Right renal cortex interstitium (tissue), 3 donors: Measurements from ENCODE around the gene TBC1D5. TPM values are rescaled to one million over a fixed set of nuclear protein-coding genes. Genes with fewer than 3 reads are reported as not detected.
"Not testable (repeated sequence)": the region's sequence is repeated elsewhere in the genome, so short reads cannot be mapped to it uniquely, and the experiment has no call there.

Experiments used
- DNase-seq, 3 donors: peaks; one replicate each; pipeline ENCODE4 v3.0.0-alpha.2; 2013; ENCODE audit warnings: low read depth in 3 of 3, low spot score in 2 of 3
- polyA plus RNA-seq, 3 donors: library from polyadenylated mRNA; unstranded; fragments of 120-200 nt; gene quantifications; one replicate each; pipeline ENCODE4 v1.2.1, GENCODE V29; 2013; ENCODE audit not compliant: insufficient read length in 3 of 3

The TBC1D5 gene, protein sequence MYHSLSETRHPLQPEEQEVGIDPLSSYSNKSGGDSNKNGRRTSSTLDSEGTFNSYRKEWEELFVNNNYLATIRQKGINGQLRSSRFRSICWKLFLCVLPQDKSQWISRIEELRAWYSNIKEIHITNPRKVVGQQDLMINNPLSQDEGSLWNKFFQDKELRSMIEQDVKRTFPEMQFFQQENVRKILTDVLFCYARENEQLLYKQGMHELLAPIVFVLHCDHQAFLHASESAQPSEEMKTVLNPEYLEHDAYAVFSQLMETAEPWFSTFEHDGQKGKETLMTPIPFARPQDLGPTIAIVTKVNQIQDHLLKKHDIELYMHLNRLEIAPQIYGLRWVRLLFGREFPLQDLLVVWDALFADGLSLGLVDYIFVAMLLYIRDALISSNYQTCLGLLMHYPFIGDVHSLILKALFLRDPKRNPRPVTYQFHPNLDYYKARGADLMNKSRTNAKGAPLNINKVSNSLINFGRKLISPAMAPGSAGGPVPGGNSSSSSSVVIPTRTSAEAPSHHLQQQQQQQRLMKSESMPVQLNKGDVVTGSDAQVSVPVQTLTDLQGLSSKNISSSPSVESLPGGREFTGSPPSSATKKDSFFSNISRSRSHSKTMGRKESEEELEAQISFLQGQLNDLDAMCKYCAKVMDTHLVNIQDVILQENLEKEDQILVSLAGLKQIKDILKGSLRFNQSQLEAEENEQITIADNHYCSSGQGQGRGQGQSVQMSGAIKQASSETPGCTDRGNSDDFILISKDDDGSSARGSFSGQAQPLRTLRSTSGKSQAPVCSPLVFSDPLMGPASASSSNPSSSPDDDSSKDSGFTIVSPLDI
- 10 to 100 TPM; 54.7 to 58.8 (median 55.2) TPM for polyA plus RNA-seq

DNA sequence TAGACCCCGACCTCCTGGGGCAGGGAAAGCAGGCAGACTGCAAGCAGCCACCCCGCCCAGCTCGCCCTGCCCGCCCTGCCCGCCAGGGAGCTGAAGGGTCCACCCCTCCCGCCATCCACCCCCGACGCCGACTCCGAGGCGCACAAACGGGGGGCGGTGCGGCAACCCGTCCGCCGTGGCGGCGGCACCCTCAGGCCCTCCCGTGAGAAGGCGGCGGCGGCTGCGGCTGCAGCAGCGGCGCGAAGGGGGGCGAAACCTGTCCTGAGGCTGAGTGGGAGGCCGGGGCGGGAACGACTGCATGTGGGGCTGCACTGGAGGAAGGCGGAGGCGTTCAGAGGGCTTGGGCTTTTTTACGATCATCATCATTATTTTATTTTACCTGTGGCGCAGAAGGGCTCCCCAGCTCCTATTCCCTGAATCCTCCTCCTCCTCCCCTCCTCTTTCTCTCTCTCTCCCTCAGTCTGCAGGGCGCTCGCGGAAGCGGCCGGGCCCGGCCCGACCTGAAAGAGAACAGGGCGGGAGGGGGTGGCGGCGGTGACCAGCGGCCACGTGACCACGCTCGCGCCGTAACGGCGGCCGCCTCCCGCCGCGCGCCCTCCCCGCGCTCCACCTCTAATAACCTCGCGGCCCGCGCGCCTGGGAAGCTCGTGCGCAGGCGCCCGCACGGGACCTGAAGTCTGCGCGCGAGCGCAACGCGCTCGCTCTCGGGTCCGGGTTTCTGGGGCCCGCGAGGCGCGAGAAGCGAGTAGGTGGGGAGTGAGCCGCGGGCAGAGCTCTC lies at the start of gene TBC1D5:
TBC1D5 (minus strand) TSS at position 530 of the 778 bp plus-strand sequence. CDS start 234,061 bp downstream, outside the sequence.
- DNase-seq: peak in 2 of 3 donors; percentile 94

DNA sequence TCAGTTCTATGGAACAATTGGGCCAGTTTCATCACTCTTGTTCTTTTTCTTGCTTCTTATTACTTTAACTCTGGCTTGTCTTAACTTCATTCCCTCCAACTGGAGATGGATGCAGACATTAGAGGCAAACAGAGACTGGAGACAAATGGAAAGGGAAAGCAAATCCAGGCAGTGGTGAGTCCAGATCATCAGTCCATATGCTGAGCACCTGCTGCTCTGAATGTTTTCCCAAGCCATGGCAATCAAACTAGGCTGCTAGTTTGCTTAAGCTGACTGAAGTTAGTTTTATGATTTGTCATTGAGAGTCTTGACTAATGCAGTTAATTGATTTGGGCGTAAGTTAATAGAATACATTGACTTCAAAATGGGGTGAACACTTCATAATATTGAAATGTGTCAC lies 41.0 kb upstream of the TBC1D5 start:
- DNase-seq: no peak

DNA sequence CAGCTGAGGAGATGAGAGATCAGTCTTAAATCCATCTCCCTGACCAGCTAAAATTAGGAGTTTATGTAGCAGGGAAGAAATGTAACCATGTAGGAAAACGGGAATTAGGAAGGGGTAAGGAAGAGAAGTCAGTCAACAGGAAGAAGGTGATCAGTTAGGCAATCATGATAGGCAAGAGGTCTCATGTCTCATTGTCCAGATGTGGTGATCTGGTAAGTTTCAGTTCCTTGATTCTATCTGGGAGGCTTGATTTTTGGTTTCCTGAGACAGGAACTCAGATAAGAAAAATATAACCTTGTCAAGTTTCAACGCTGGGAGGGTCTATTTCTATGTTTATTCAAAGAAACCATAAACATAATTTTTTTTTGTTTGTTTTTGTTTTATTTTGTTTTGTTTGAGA lies 40.3 kb upstream of the TBC1D5 start:
- no peak for DNase-seq

DNA sequence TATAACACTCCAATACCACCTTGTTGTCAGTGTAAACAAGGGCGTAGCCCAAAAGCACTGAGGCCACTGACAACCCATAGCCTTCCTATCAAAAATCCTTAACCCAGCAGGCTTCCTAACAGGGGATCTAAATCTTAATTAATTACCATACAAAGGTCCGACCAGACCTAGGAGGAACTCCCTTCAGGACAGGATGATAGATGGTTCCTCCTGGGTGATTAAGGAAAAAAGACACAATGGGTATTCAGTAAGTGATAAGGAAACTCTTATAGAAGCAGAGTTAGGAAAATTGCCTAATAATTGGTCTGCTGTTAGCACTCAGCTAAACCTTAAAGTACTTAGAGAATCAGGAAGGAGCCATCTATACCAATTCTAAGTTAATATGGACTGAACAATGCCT lies 37.9 kb upstream of the TBC1D5 start:
- not testable (repeated sequence) for DNase-seq

DNA sequence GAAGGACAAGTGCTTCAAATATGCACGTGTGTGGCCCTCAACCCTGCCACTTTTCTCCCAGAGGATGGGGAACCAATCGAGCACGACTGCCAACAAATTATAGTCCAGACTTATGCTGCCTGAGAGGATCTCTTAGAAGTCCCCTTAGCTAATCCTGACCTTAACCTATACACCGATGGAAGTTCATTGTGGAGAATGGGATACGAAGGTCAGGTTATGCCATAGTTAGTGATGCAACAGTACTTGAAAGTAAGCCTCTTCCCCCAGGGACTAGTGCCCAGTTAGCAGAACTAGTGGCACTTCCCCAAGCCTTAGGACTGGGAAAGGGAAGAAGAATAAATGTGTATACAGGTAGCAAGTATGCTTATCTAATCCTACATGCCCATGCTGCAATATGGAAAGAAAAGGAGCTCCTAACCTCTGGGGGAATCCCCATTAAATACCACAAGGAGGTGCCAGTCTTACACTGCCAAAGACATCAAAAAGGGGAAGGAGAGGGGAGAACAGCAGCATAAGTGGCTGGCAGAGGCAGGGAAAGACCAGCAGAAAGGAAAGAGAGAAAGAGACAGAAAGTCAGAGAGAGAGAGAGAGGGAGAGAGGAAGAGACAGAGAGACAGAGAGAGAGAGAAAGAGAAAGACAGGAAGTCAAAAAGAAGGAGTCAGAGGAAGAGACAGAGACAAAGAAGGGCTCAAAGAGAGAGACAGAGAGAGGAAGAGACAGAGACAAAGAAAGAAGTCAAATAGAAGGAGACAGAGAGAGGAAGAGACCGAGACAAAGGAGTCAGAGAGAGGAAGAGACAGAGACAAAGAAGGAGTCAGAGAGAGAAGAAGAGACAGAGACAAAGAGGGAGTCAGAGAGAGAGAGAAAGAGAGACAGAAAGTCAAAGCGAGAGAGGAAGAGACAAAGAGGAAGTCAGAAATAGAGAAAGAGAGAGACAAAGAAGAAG lies 37.1 kb upstream of the TBC1D5 start:
- DNase-seq: not testable (repeated sequence)

DNA sequence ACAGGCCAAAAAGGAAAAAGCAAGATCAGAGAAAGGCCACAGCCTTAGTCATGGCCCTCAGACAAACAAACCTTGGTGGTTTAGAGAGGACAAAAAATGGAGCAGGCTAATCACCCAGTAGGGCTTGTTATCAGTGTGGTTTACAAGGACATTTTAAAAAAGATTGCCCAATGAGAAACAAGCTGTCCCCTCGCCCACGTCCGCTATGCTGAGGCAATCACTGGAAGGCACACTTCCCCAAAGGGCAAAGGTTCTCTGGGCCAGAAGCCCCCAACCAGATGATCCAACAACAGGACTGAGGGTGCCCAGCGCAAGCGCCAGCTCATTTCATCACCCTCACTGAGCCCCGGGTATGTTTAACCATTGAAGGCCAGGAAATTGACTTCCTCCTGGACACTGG lies 34.9 kb upstream of the TBC1D5 start:
- DNase-seq: not testable (repeated sequence)

DNA sequence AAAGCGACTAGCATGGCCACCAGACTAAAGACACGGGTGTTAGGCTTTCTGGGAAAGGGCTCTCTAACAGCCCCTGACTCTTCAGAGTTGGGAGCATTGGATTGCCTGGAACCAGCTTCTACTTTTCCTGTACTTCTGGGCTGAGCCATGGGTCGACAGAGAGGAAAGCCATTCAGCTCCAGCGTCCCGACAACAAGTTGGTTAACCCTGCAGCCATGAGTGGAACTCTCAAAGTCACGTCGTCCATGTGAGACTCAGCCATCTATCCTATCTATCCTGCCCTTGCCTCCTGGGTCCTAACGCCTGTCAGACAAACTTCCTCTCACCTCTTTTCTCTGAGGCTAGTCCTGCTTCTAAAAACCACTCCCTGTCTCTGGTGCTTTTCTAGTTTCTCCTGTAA lies 32.6 kb upstream of the TBC1D5 start:
- DNase-seq: no peak

DNA sequence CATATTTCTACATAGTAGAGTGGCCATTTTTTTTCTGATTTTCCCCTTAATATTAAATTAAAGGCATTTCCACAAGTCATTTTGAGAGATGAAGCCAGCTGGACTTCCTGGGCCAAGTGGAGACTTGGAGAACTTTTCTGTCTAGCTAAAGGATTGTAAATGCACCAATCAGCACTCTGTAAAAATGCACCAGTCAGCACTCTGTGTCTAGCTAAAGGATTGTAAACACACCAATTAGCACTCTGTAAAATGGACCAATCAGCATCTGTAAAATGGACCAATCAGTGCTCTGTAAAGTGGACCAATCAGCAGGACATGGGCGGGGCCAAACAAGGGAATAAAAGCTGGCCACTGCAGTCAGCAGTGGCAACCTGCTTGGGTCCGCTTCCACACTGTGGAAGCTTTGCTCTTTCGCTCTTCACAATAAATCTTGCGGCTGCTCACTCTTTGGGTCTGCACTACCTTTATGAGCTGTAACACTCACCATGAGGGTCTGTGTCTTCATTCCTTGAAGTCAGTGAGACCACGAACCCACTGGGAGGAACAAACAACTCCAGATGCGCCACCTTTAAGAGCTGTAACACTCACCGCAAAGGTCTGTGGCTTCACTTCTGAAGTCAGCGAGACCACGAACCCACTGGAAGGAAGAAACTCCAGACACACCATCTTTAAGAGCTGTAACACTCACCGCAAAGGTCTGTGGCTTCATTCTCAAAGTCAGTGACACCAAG lies 31.9 kb upstream of the TBC1D5 start:
- not testable (repeated sequence) for DNase-seq

DNA sequence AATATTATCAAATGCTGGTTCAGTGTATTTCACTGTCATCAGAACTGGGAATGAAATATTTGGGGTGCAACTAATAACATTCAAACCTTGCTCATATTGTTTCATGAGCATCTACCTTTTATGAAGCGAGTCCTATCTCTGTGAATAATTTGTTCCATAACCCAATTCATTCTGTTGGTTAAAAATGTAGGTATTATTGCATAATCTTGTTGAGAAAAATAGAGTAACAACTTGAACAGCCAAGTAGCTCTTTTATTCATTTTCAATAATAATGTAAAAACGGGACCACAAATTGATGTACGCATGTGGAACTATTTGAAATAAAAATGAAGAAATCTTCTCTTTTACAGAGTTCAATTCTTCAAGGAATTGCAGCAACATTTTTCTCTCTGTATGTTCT lies 30.1 kb upstream of the TBC1D5 start:
- no peak for DNase-seq

DNA sequence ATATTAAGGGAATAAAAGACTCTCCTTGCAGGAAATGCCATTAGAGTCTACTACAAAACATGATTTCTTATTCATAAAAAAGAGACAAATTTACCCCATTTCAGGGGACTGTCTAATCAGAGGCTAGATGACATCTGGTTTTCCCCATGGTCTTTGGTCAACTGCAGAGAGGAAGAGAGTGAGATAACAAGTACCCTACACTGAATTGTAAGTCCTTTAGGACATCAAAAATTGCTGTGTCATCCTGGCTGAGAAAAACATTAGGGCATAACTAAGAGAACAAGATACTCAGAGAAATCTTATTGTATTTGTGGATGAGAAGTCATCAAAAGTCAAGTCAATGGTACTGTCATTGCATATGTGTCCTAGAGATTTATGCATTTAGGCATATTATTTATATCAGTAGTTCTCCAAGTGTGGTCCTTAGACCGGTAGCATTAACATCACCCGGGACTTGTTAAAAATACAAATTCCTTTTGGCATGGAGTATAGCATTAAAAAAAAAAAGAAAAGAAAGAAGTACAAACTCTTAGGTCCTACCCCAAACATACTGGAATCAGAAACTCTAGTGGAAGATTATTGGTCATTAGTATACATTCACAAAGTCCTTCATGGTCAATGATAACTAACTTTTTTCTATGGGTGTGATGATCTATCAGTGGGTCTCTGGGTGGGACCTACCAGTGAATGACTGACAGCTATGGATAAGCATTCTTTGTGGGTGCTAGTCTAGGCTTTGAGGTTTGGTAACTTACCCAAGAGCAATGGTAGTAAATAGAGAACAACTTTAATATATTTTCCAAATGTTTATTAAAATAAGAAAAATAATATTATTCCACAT lies 29.0 kb upstream of the TBC1D5 start:
- no peak for DNase-seq

DNA sequence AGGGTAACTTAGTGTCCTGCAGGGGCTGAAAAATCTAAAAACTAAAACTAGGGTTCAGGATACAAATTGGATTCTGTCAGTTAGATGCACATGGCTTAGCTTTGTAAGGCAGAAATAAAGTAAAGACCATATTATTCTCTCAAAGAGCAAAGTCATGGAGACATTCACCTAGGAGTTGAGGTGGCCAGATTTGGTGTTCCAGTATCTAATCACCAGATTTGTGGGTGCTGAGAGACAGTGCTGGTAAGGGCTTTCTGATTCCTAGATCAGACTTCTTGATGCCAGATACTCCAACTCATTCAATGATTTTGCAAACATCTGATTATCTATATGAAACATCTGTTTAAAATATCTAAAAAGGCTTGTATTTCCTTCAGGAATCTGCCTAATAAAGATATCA lies 28.3 kb upstream of the TBC1D5 start:
- DNase-seq: no peak

DNA sequence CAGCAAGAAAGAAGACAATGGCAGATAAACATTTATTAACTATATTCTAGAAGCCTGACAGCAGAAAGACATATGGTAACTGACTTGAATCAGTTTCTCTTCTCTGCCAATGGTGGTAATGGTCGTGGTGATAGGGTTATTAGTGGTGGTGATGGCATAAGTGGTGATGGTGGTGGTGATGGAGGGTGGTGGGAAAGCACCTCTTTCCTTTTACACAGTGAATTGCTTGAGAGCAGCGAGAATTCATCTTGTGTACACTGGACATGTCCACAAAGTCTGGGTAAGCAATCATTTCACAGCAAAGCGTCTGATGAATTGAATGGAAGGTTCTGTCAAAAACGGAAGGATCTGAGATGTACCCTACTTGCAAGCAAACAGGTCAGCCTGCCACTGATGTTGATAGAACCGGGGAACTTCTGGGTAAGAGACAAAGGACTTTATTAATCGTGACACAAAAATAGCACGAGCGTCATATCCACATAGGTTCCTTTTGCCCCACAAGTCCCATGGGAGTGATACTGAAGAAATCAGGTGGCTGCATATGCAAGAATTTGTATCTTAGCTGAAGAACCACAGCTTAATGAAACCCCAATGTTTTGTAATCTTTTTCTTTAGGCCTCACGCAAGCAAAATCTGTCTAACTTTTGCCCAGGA lies 23.5 kb upstream of the TBC1D5 start:
- DNase-seq: no peak

DNA sequence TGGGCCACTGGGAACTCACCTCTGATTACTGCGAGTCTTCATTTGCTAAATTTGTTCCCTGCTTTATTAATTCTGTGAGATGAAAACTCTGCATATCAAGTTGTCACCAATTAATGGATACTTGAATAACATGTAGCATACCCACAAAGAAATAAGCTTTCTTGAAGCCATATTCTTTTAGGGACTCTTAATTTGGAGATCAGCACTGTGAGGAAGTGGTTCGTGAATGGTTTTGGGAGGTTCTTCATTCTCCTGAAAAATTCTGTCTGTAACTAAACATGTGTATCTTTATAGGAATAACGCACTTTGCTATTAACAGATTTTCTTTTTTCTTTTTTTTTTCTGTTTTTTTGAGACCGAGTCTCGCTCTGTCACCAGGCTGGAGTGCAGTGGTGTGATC lies 19.1 kb upstream of the TBC1D5 start:
- DNase-seq: no peak

DNA sequence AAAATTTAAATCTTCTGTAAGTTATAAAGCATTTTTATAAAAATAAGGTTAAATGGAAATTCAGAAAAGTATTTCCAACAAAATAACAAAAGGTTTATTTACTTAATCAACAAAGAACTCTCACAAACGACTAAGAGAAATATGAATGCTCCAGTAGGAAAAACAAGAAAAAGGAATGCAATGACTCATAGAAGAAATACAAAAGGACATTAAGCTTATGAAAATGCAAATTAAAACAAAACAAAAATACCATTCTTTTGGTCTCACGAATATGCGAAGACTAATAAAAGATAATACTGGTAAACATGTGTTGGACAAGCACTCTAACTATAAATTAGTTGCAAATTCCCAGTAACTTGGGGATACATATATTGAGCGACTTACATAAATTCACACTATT lies 17.5 kb upstream of the TBC1D5 start:
- DNase-seq: no peak

DNA sequence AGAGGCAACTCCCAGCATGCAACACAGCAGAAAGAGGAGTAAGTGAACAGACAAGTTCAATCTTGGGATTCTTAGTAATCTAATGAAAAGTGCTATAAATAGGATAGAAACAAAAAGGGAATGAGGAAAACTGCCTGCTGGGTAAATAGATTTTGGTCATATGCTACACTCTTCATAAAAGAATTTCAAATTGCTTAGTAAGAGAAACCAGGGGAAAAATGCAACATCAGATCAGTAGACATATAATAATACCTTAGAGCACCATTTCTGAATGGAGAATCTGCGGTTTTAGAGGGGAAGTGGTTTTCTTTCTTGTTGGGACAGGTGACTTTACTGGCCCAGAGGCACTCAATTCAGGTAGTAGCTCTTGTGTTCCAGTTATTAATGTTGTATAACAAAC lies 13.4 kb upstream of the TBC1D5 start:
- DNase-seq: no peak

DNA sequence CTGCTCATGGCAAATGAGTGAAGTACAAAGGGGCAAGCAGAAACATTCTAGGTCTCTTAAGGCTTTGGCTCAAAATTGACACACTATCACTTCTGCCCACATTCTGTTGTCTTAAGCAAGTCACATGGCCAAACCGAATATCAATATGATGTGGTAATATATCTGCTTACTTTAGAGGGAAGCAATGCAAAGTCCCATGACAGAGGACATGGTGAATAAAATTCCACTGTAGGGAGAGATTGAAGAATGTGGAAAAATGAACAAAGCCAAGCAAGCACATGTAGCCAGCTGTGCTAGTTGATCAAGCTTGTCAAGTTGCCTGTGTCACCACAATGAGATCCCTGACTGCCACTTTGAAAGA lies 11.2 kb upstream of the TBC1D5 start:
- DNase-seq: no peak

DNA sequence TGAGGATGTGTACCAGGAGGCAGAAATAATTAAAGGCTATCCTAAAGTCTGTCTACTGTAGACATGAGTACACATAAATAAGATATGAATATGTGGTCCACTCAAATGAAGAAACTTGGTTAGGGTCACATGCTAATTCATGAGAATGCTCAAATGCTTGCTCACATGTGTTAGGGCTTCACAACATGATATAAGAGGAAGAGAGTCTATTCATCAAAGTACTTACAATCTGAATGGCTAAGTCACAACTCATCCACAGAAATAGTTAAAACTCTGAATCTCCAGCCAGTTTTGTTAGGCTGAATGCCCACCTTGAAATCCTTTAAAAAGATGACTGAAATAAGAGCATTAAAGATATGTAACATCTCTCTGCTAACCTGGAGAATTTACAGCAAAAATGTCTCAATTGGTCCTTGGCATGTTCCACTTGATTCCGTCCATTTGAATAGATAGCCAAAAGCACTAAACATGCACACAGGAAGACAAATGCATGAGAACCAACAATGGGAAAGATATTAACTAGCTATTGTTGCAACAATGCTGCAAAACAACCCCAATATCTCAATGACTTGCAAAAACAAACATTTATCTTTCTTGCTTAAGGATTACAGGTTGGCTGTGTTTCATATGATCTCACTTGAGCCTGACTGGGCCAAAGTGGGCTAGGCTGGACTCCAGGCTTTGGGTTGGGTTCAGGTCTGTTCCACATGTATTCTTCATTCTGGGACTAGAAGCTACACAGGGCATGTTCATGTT lies 10.6 kb upstream of the TBC1D5 start:
- DNase-seq: no peak
